LNCaP clone FGC (cell line): ENCODE results near the gene ESPNL.

Experiments
- DNase-seq: peaks from one replicate; pipeline ENCODE4 v3.0.0-alpha.2; 2011; ENCODE audit warnings: low read depth
- H3K4me3 ChIP-seq: 2 replicates; pipeline ENCODE4 v1.5.1; 2011; ENCODE audit warnings: mild to moderate bottlenecking, low read depth, low read length, control low read depth
- TF ChIP-seq, protein P1 (sequence below): IDR thresholded peaks from 2 replicates; pipeline ENCODE4 v1.5.1; 2012; ENCODE audit warnings: mild to moderate bottlenecking; ENCODE audit not compliant: control insufficient read depth, insufficient read depth; ENCODE audit errors: extremely low read depth

ESPNL gene

DNA sequence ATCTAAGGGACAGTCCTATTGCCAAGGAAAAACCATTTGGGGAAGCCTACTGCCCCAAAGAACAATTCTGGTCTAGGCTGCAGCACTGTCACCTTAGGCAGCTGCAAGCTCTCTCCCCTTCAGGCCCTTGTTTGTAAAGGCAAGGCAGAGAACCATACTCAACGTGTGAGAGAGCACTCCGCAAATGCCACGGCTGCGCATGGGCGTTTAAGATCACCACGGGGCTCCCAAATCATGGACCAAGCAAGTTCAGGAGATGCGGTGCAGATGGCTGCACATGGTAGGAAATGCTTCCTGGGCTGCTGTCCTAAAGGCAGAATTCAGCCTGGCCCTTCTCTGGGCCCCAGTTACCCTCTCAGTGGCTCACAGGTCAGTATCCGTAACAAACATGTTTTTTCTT is 74.2 kb downstream of the ESPNL start:
- TF ChIP-seq, protein P1, sequence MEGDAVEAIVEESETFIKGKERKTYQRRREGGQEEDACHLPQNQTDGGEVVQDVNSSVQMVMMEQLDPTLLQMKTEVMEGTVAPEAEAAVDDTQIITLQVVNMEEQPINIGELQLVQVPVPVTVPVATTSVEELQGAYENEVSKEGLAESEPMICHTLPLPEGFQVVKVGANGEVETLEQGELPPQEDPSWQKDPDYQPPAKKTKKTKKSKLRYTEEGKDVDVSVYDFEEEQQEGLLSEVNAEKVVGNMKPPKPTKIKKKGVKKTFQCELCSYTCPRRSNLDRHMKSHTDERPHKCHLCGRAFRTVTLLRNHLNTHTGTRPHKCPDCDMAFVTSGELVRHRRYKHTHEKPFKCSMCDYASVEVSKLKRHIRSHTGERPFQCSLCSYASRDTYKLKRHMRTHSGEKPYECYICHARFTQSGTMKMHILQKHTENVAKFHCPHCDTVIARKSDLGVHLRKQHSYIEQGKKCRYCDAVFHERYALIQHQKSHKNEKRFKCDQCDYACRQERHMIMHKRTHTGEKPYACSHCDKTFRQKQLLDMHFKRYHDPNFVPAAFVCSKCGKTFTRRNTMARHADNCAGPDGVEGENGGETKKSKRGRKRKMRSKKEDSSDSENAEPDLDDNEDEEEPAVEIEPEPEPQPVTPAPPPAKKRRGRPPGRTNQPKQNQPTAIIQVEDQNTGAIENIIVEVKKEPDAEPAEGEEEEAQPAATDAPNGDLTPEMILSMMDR = no peak
- H3K4me3 ChIP-seq = no peak overlapping the region
- no peak for DNase-seq

DNA sequence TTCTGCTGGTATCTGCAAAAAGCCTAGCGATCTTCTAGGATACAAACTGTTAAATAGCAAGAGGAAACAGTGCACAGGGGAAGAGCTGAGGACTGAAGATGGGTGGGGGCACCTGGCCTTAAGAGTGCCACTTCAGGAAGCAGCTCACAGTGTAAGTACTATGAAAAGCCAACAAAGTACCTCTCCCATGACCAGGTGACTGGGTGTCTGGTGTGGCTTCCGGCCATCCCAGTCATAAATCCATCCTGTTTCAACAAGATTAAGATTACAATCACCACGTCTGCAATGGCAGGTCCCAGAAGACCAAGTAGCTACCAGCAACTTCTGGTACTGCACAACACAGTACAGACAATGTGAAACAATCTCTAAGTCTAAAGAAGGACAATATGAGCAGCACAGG is 74.6 kb downstream of the ESPNL start:
- H3K4me3 ChIP-seq = no peak overlapping the region
- TF ChIP-seq, protein P1 = no peak
- peak; percentile 36 for DNase-seq

DNA sequence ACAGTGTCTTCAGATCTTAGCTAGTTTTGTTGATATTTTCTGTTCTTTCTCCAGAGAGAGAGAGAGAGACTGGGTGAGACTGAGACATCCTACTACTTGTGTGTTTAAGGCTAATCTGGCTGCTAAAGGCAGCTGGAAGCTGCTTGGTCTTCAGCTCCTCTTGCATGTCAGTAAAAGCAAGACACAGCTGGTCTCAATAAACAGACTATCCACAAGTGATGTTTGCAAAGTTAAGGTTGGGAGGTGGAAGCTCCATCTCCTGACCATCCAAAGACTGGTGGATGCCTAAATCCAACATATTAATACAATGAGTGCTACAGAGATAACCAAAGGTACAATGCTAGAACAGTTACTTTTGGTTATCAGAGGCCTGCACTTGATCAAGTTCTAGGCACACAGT is 76.5 kb downstream of the ESPNL start:
- TF ChIP-seq, protein P1 = no peak
- no peak overlapping the region for H3K4me3 ChIP-seq
- DNase-seq = no peak

DNA sequence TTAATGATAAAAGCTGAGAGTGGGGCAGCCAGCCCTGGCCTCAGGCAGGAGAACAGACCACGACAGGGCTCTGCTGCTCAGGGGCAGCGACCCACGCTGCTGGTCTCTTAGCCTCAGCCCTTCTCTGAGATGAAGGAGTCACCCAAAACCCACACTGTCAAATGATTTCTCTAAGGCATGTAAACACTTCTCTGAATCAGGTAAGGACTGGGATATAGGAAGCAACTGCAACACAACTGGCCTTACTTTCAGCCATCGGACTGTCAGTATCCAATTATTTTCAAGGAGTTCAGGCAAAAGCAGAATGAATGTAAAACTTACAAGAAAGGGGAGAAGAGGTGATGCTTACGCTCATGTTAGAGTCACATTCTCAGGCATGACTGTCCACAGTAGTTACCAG is 80.4 kb downstream of the ESPNL start:
- no peak overlapping the region for H3K4me3 ChIP-seq
- no peak for DNase-seq
- TF ChIP-seq, protein P1 = no peak

DNA sequence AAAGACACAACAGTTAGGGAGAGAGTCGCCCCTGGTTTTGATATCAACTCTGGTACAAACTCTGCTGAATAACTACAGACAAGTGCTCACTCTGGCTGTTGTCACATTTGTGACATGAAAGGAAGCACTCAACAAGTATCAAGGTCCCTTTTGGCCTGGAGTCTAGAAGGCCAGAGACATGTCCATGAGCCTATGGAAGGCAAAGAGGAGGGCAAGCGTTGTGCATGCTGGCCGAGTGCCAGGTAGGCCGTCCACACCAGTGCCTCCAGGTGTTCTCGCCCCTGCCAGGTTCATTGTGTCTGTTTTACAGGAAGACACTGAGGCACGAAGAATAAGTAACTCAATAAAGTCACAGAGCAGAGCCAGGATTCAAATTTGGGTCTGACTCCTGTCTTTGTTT is 82.2 kb downstream of the ESPNL start:
- TF ChIP-seq, protein P1 = no peak
- no peak overlapping the region for H3K4me3 ChIP-seq
- DNase-seq = no peak
